Medulla oblongata (tissue), 1 donor: ENCODE results near the gene AQP6.

Experiments used
- DNase-seq: peaks from one replicate; pipeline ENCODE4 v3.0.0-alpha.2; 2015; ENCODE audit errors: extremely low spot score

Gene AQP6

DNA sequence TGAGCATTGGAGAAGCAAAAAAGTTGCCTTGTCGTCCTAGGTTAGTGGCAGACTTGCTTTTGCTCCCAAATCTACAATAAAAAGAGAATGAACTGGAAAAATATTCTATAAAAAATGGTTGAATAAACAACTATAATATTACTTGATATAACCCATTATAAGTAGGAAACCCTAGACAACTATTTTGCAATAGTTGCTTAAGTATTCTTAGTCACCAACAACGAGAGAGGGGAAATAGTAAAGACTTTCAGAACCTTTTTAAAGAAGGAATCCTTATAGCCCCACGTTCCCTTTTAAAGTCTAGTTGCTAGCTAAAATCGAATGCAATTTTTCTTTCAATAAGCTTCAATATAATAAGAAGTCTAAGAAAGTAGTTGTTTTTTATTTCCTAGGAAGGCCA is 17.5 kb downstream of the AQP6 start:
- no peak for DNase-seq

- no peak for DNase-seq
Observed at GRCh38 chr12:49998453-49998852, 25.7 kb downstream of the AQP6 start.

DNA sequence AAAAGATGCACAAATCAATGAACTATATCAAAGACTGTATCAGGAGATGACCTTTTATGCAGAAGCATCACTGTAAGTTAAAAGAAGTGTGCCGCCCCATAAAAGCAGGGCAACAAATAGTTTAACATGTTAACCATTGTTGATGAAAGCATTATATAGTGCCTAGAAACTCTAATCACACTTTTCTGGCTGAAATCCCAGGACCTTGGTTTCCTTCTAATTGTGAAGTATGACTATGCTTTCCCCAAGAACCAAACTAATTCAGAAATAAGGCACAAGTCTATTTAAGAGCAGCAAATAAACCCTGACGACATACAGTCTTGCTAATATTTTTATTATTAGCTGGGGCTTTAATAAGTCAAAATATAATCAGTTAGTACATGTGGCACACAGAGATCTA is 30.8 kb downstream of the AQP6 start:
- no peak for DNase-seq

DNA sequence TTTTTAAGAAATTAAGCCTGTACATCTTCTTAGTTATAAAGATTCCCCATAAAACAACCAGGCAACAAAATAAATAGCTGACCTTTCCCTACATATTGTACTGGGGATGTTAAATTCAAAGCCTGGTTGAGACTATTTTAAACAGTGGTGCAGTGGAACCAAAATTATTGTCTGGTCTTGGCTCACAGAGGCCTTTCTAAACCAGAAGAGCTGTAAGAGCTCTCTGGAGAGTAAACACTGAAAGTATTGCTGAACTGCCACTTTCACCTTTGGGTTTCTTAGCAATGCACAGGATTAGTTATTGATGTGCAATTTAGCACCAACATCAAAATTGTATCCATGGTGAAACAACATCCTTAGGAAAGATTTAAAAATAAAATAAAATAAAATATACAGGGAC is 31.9 kb downstream of the AQP6 start:
- no peak for DNase-seq

GRCh38 chr12:50005175-50005574 is 32.4 kb downstream of the AQP6 start:
- DNase-seq, result peak; percentile 51

DNA sequence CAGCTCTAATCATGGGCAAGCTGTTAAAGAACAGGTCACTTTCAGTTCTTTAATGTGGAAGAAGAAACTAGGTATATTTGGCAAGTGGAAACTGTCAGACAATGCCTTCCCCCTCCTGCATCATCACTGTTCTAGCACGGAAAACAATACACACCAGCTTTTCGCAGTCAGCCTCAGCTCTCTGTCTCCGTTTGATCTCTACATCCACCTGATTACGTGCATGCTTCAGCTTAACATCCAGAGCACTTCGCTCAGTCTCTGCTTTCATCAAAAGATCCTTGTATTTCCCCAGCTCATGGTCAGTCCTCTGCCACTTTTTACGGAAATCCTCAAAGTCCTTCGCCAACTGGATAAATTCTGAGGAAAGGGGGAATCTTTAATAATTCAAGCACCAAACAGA is 33.5 kb downstream of the AQP6 start:
- DNase-seq, result peak; percentile 53

DNA sequence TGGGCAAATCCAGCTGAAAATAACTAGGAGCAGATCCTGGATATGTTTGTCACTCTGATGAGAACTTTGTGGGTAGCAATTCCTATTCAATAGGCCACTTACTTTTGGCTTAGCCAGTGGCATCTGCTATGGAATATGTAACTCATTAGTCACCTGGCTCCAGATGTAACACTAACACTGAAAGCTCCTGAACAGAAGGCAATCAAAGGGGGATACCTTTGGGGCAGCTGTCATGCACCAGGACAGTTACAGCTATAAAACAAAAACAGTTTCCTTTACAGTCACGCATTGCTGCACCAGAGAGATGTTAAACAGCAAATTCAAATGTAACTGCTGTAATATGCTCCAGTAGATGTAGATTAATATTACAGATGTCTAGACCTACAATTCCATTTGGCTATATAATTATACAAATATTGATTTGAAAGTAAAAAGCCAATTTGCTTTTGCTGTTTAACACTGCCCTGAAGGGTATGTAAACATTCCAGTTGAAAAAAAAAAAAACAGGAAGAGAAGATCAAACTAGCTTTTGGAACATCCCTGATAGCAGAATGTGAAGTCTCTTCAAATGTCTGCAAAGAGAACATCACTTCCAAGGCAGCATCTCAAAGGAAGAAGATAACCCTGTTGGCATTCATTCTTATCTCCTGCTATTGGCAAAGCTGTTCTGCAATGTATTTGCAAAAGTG is 34.2 kb downstream of the AQP6 start:
- no peak for DNase-seq

DNA sequence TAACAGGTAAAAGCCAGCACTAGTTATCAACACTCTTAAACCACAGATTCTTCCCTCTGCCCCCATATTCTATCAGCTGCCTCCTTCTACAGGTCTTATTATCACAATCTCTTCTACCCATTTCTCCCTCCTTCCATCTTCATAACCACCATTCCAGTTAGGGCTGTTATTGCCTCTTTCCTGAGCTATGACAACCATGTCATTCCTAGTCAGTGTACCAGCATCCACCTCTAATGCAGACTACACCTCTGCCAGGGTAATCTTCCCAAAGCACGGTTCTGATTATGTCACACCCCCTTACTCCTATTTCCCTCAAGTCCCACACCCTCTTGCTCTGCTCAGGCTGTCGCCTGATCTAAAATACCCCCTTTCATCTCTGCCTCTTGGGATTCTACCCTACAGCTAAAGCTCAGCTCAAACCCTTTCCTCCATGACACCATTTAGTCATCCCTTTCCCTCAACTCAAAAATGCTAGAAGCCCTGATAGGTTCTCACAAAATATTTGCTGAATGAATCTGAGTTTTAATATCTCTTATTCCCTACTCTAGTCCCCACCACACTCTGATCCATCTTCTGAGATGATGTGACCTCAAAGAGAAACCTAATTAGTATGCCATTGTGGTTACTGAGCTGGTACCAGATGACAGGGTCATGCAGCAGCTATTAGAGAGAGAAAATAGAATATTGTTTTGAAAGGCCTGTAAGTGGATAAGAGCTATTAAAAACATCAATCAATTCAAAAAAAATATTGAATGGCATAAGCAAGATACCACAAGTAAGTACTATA is 40.8 kb downstream of the AQP6 start:
- DNase-seq, result peak; percentile 60

DNA sequence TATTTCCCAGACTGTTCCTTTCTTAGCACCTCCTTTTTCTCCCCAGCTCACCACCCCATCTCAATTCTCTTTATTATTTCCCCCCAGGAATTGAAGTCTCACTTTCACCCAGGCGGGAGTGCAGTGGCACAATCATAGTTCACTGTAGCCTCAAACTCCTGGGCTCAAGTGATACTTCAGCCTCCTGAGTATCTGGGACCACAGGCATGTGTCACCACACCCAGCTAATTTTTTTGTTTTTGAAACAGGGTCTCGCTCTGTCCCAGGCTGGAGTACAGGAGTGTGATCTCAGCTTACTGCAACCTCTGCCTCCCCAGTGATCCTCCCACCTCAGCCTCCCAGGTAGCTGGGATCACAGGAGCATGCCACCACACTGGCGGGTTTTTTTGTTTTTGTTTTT is 41.6 kb downstream of the AQP6 start:
- no peak for DNase-seq

DNA sequence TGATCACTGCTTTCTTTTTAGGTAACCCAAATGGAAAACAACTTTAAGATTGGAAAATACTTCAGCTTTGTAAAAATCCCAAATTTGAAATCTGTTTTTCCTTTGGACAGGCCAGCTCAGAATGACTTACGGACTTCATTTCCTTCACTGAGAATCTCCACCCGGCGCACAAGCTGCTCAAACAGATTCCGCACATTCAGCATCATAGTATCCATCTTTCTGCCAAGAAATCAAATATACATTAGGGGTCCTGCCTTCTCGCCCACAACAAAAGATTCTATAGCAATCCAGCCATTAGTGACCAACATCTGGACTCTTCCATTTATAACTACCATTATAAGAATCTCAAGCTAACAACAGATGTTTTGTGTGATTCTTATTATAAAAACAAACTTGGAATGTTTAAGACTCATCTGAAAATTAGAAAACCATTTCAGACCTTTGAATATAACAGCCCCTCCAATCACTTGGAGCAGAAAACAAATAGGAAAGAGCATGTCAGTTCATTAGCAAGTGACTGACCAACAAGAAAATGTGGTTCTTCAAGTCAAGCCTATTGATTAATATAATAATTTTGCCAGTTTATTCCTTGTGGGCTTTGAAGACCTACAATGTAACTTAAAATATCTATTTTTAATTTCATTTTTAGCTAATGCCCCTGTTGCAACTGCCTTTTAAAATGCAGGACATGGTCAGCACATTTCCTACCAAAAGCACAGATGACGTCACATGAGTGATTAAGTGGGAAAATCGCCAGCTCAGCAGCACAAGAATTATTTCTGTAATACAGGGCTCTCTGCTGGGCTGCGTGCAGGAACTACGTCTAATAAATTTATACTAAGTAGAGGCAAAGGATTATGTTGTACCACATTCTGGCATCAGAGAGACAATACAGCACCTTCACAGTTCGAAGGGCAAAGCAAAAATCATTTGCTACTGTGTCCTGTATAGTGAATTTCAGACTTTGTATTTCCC is 44.0 kb downstream of the AQP6 start:
- peak; percentile 82 for DNase-seq

- no peak for DNase-seq
Observed at GRCh38 chr12:50017641-50018040, 44.9 kb downstream of the AQP6 start.

DNA sequence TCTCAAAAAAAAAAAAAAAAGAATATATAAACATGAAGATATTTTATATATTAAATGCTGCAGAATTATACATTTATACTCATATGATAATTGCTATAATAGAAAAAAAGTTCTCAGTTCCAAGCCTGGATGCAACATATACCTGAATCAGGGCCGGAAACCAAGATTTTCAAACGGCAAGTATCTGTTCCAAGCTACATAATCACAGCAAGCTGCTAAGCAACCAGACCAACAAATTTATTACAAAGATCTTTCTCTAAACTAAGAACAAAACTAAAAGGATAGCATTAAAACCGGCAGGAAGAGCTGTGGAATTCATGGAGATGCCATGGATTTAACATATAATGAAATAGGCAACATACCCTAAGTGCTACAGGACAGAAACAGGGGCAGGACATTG is 45.4 kb downstream of the AQP6 start:
- no peak for DNase-seq

- no peak for DNase-seq
Observed at GRCh38 chr12:50018968-50019367, 46.2 kb downstream of the AQP6 start.

- no peak for DNase-seq
Observed at GRCh38 chr12:50019524-50019923, 46.8 kb downstream of the AQP6 start.

- no peak for DNase-seq
Observed at GRCh38 chr12:50021031-50021430, 48.3 kb downstream of the AQP6 start.

GRCh38 chr12:50022903-50023302 is 50.2 kb downstream of the AQP6 start:
- no peak for DNase-seq

GRCh38 chr12:50024227-50024626 is 51.5 kb downstream of the AQP6 start:
- no peak for DNase-seq

- DNase-seq, result no peak
Observed at GRCh38 chr12:50024805-50025186, 52.0 kb downstream of the AQP6 start.

- peak; percentile 98 for DNase-seq
Observed at GRCh38 chr12:50025187-50026059, 52.7 kb downstream of the AQP6 start, which contains the start of gene RACGAP1. TSS of gene RACGAP1 (minus strand) at chr12:50025494. CDS start at chr12:50016715, 8,779 bp downstream.

DNA sequence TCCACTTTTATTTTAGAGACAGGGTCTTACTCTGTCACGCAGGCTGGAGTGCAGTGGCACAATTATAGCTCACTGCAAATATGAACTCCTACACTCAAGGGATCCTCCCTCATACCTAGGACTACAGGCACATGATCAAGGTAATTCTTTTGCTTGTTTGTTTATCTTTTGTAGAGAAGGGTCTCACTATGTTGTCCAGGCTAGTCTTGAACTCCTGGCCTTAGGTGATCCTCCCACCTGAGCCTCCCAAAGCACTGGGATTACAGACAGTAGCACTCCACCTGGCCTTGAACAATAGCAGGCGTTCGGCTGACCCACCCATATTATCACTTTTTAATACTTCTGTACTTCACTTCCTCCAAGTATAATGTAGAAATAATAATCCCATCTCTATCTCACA is 53.9 kb downstream of the AQP6 start:
- DNase-seq, result no peak
